Measurements from ENCODE around the gene TRNAU1AP.

- no peak for TF ChIP-seq CTCF (IDR thresholded peaks at IDR 0.05)
- TF ChIP-seq POLR2AphosphoS5 (IDR thresholded peaks at IDR 0.05), result no peak
Measured at GRCh38 chr1:28560886-28561285, 8.0 kb downstream of the TRNAU1AP start.
